Stimulated activated CD4-positive, alpha-beta T cell treated with anti-CD3 and anti-CD28 coated beads, TNF-alpha, amount 100 ng/mL, for 24 hours (primary cell): ENCODE results near the gene CSNK1E.

Source experiments
- DNase-seq, 3 experiments: peaks; one replicate each; pipeline ENCODE4 v3.0.0-alpha.2; 2020; ENCODE audit warnings: low read depth in 3 of 3

Gene CSNK1E

DNA sequence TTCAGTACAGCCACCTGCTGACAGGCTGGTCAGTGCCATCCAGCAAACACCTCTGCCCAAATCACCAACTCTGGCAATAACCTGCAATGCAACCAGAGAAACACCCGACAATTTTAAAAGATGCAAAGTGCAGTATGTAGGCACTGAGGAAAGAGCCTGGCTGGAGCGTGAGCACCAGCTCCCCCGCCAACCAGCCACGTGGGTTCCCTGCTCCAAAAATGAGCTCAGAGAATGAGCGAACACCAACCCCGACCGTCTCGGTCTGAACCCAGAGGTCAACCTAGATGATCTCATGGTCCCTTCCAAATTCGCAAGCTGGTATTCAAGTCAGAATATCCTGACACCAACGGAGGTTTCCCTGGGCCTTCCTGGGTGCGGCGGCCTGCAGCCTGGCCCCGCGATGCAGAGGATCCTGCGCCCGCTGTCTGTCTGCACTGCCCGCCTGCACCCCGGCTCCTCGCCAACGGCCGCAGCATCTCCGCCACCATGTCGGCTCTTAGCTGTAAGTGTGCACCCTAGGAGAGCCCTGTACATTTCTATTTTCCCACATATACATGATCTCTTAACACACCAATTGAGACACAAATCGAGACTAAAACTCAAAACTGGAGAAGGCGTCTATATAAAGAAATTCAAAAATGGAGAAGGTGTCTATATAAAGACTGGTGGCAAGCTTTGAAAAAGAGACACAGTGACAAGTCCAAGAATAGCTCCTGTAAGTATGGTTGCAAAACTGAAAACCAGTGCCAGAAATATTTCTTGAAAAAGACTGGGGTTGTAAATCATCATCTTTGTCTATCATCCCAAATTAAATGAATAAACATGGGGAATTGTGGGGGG is 67.2 kb downstream of the CSNK1E start:
- DNase-seq: no peak

DNA sequence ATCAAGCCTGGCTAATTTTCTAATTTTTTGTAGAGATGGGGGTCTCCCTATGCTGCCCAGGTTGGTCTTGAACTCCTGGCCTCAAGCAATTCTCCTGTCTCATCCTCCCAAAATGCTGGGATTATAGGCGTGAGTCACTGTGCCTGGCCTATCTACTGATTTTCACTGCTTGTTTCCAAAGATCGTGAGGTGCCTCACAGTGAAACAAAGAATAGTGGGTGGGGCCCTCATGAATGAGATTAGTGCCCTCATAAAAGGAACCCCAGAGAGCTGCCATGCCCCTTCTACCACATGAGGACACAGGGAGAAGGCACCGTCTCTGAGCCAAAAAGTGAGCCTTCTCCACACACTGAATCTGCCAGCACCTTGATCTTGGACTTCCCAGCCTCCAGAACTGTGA is 67.9 kb downstream of the CSNK1E start:
- no peak for DNase-seq

DNA sequence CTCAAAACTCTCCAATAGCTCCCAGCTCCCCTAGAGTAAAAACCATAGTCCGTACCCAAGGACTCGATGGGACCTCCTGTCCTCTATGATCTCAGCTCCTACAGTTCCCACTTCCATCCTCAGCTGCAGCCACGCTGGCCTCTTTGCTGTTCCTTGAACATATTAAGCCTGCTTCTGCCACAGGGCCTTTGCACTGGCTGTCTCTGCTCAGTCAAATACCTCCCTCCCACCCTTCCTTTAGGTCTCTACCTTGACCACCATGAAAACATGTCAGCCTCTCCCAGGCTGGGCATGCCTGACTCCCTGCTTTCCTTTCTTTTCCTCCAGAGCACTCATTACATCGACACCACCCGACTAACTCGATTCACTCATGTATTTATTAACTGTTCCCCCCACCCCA is 69.0 kb downstream of the CSNK1E start:
- no peak for DNase-seq

DNA sequence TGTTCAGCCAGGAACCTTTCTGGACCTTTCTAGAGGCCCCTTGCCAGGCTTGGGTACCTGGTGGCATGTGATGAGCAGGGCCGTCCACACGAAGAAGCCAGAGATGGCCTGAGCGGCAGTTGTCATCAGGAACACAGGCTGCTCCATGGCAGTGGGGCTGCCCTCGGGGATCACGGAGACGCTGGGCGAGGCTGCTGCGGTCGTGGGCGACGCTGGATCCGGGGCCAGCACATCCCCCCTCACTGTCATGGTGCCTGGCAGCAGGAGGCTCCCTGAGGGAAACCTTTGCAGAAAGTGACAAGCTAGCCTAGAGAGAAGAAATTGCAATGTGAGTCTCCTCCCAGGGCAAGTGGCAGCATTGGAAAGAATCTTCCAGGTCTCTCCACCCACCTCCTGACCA is 69.5 kb downstream of the CSNK1E start:
- DNase-seq: no peak

DNA sequence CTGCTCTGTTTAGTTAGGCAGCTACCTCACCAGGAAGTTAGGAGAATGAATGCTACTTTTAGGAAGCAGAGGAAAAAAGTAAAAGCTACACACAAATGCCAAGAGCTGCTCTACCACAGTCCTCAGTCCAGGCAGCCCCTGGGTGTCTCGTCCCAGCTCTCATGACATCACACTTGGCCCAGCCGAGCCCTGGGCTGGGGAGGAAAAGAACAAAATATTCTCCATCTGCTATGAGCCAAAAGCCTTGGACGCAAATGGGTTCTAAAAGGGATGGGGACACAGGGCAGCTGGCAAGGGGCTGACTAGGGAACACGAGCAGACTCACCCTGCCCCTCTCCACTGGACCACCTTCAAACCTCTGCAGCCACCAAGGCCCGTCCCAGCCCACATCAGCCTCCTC is 70.5 kb downstream of the CSNK1E start:
- no peak for DNase-seq

DNA sequence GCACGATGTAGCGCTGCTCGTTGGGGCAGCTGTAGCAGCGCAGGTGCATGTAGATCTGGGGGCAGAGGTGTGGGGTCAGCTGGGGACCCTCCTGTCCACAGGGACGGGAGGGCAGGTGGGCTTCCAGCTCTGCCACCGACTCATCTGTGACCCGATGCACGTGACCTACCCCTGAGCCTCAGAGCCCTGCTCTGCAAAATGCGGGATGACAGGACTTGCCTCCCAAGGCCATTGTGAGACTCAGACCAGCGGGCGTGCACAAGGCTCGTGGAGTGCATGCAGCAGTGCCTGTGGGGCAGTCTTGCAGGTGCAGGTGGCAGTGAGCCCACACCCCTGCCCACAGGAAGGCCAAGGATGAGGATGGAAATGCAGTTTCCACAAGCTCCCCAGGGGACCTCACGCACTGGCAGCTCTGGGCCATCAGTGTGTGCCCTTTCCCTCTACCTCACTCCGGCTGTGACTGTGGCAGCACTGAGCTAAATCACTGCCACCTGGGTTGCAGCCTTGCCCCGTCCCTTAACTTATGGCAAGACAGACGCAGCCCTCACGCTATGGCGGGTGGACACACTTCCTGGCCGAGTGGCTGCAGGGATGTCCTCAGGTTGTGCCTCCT is 71.1 kb downstream of the CSNK1E start:
- no peak for DNase-seq

DNA sequence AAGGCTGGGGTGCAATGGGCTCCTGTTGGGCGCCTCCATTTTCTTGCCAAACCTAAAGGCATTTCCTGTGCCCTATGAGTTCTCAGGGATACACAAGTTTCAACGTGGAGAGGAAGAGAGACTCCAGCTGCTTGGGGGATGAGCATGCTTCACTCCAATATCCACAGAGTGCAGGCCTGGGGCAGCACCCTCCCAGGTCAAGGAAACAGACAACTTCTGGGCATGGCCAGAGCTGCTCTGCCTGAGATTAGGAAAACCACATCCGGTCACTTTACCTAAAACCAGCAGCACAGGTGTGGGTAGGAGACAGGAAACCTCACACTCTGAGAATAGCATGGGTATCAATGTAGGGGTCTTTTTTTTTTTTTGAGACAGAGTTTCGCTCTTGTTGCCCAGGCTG is 73.1 kb downstream of the CSNK1E start:
- no peak for DNase-seq

DNA sequence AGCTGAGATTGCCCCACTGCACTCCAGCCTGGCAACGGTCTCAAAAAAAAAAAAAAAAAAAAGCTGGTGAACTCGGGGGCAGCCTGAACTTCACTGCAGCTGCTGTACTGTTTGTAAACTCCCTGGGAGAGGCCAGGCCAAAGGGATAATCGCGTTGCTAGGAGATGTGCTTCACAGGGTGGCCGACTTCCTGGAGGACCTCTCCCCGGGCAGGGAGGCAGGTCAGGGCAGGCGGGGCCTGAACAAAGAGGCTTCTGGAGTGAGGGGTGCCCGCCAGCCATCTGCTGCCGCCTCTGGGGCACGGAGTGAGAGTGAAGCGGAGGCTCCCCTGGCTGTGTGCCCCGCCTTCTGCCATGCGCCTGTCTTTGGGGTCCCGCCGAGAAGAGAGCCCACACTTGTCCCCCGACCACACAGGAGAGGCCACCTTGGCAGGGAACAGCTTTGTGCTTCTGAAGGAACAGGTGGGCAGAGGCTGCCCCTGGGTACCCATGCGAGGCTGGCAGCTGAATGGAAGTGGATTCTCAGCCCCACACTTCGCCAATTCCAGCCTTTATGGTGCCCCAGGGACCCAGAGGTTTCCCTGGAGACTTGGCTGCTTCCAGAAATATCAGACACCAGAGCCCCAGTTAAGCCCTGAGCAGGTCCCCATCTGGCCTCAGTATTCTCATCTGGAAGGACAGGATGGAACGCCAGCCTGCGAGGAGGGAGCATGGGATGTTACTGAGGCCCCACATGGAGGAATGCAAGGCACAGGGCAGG is 74.0 kb downstream of the CSNK1E start:
- DNase-seq: no peak

DNA sequence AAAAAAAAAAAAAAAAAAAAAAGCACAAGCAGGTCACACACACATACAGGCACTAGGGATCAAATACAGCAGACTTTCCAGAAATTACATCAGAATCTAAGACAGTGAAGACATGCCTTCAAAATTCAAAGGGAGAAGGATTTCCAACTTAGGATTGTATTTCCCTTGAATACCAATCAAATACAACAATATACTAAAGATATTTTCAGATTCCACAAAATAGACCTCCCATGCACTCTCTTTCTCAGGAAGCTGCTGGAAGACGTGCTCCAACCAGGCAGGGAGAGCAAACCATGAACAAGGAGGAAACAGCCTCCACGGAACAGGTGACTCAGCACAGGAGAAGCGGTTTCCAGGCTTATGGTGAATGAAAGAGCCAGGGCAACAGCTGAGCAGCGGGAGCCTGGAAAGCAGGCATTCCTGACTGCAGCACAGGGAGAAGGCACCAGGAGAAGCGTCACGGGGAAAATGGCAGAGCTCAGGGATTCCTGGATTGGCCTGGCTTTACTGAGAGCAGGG is 76.4 kb downstream of the CSNK1E start:
- no peak for DNase-seq
